ENCODE results near the gene BMPR1A.

The BMPR1A gene

DNA sequence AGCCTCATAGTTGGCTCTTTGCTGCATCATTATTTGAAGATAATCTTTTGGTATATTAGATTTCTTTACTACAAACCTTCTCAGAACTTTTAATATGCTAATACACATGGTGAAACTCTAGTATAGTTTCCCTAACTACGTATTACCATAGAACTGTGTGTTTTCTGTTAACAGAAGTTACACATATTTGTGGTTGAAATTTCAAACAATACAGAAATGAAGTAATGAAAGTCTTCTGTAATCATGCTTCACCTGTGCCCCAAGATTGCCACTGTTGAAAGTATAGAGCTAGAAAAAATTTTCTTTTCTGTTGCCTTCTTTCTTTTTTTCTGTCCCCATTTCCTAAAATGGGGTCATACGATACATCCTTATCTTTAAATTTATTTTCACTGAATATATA is 9.1 kb downstream of the BMPR1A start:
- no peak for DNase-seq (ENCODE audit: low read depth)

DNA sequence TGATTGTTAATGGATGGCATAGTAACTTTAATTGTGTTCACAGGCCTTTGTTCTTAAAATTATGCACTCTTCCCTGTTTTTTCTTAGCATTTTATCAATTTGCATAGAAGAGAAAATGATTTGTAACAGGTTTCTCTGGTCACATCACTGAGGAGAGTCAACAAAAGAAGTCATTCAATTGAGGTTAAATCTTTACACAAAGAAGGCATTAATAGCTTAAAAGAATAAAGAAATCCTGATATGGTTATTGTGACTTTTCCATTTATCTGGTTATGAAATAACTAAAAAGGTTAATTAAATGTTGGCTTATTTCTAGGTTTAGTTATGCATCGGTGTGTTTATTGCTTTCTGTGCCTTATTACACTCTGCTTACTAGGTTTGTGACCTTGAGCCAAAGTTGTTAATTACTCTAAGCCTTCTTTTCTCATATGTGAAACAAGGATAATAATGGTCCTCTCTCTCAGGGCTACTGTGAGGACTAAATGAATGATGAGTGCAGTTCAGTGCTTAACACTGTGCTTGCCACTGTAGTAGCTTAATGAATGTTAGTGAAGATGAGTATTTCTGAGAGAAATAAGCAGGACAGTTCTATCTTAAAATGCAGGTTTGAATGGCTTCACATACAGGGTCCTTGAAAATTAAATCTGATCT is 12.1 kb downstream of the BMPR1A start:
- DNase-seq (ENCODE audit: low read depth) = no peak

DNA sequence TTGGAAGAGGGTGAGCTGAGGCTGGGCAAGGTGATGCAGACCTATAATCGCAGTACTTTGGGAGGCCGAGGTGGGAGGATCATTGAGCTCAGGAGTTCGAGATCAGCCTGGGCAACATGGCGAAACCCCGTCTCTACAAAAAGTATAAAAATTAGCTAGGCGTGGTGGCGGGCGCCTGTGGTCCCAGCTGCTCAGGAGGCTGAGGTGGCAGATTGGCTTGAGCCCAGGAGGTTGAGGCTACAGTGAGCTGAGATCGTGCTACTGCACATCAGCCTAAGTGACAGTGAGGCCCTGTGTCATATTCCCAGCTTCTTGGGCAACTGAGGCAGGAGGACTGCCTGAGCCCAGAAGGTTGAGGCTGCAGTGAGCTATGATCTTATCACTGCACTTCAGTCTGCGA is 13.6 kb downstream of the BMPR1A start:
- DNase-seq (ENCODE audit: low read depth) = no peak

DNA sequence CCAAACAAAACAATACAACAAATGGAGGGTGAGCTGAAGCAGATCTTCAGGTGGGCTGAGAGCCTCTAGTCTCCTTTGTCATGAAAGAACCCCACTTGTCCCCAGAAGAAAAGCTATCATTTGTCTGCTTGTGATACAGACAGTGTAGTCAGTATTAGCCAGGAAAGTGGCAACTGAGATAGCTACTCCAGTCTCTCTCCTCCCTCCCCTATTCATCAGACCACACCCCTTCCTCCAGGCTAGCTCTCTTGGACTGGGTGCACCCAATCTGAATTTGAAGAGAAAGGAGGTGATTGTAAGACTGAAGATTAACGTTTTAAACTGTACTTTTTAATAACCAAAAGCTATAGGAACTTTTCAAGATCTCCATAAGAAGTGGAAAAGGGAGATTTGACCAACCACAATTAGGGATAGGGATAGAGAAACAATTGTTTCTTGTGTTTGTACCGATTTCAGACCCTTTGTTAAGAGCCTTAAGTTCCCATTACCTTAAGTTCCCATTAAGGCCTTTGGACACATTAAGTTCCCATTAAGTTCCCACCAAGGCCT is 14.1 kb downstream of the BMPR1A start:
- DNase-seq (ENCODE audit: low read depth) = no peak

DNA sequence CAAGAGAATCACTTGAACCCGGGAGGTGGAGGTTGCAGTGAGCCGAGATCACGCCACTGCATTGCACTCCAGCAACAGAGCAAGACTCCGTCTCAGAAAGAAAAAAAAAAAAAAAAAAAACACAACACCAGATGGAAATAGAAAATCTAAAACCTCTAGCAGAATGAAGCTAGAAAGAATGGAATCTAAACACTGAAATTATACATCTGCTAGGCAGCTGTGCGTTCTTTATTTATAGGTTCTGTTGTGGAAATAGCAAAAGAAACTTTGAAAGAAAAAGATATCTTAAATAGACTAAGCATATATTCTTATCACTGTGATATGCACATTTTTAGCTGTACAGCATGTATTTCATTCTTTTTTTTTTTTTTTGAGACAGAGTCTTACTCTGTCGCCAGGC is 17.1 kb downstream of the BMPR1A start:
- DNase-seq (ENCODE audit: low read depth) = no peak

DNA sequence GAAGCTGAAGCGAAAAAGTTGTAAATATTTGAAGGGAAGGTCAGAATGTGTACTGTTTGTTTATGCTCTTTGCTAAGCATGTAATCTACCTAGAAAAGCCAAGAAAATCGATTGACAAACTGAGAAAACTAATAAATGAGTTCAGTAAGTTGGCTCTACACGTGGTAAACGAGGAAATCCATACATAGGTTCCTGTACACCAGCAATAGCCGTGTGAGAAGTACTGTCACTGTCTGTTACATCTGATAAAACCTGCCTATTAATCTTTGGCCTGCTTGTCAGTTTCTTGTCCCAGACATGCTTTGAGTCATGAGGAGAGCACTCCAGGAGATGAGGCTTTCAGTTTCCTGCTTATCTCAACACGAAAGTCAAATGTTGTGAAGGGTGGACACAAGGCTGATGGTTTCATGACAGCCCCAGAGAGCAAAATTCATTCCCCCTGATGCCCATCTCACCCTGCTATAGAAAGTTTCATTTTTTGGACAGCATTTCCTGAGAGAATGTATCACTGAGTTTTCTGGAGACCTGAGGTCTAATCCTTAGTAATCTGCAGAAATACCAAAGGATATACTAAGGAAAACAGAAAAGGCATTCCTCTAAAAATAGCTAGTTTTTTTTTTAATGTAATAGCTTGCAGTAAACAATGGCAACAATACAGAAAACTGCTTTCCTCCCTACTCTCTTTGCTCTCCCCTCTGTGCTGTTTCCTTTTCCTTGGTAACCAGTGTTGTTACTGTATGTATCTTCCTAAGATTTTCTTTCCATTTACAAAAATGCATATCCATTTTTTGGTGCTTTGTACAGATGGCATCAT is 18.8 kb downstream of the BMPR1A start:
- no peak for DNase-seq (ENCODE audit: low read depth)

DNA sequence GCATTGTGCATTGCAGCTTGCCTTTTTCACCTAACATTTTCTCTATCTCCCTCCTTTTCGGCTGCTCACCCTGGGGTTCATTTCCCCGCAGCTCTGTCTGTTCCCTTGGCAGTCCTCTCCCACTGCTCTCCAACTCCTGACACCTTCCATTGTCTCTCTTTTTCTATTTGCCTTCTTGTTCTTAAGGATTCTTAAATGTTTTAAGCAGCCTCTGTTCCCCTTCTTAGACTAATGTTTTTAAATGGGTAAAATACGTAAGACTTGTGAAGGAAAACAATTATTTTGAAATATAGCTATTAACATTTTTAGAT is 19.4 kb downstream of the BMPR1A start:
- no peak for DNase-seq (ENCODE audit: low read depth)

DNA sequence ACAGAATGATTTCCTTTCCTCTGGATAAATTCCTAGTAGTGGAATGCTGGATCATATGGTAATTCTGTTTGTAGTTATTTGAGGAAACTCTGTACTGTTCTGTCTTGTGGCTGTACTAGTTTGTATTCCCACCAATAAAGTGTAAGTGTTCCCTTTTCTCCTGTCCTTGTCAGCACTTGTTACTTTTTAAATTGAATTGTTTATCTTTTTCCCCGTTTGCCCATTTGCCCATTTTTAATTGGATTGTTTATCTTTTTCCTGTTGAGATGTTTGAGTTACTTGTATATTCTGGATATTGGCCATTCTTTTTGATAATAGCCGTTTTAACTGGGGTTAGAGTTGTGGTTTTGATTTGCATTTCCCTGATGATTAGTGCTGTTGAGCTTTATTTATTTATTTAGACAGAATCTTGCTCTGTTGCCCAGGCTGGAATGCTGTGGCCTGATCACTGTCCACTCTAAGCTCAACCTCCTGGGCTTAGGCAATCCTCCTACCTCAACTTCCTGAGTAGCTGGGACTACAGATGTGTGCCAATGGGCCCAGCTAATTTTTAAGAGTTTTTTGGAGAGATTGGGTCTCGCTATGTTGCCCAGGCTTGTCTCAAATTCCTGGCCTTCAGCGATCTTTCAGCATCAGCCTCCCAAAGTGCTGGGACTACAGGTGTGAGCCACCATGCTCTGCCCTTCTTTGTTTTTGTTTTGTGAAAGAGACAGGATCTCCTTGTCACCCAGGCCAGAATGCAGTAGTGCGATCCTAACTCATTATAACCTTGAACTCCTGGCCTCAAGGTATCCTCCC is 23.0 kb downstream of the BMPR1A start:
- DNase-seq (ENCODE audit: low read depth) = no peak

DNA sequence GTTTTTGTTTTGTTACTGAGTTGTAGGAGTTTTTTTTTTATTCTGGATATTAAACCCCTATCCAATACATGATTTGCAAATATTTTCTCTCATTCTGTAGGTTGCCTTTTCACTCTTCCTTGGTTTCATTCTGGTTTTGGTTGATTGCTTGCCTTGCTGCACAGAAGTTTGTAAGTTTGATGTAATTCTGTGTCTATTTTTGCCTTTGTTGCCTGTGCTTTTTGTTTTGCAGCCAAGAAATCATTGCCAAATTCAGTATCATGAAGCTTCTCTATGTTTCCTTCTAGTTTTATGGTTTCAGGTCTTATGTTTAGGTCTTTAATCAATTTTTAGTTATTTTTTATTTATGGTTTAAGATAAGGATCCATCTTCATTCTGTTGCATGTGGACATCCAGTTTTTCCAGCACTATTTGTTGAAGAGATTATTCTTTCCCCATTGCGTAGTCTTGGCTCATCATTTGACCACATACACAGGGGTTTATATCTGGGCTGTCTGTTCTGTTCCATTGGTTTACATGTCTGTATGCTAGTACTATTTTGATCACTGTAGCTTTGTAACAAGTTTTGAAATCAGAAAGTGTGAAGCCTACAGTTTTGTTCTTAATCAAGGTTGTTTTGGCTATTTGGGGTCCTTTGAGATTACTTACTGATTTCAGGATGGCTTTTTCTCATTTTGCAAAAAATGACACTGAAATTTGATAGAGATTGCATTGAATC is 26.4 kb downstream of the BMPR1A start:
- no peak for DNase-seq (ENCODE audit: low read depth)

DNA sequence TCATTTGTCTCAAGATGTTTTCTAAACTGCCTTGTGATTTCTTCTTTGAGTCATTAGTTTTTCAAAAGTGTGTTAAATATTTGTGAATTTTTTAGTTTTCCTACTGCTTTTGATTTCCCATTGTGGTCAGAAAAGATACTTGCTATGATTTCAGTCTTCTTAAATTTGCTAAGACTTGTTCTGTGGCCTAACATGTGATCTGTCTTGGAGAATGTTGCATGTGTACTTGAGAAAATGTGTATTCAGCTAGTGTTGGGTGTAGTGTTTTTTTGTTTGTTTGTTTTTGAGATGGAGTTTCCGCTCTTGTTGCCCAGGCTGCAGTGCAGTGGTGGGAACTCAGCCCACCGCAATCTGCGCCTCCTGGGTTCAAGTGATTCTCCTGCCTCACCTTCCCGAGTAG is 28.6 kb downstream of the BMPR1A start:
- DNase-seq (ENCODE audit: low read depth) = no peak

DNA sequence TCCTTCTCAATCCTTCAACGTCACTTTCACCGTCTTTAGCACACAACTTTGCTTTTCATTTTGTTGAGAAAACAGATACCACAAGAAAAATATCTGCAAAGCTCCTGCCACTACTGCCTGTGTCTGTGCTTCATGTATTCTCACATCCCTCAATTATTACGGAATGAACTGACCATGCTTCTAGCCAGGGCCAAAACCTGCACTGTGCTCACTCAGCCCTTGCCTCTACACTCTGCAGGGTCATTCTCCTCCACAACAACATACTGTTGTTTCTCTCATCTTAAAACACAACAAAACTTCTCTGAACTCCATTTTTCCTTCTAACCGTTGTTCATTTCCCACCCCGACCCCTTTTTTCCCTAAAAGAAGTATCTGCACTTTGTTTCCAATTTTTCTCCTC is 29.5 kb downstream of the BMPR1A start:
- no peak for DNase-seq (ENCODE audit: low read depth)

DNA sequence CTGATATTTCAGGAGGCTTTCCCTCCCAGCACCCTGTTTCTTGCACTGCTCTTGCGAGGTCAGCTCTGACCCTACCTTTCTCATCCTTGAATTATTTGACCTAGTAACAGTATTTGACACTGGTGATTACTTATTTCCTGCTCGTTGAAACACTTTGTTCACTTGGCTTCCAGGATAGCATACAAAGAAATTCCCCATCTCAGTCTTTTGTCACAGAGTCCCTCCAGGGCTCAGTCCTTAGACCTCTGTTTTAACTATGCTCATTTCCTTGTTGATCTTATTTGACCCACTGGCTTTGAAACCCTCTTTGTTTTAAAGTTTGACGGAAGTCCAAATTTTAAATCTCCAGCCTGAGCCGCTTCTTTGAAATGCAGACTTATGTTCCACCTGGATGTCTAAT is 29.9 kb downstream of the BMPR1A start:
- no peak for DNase-seq (ENCODE audit: low read depth)

DNA sequence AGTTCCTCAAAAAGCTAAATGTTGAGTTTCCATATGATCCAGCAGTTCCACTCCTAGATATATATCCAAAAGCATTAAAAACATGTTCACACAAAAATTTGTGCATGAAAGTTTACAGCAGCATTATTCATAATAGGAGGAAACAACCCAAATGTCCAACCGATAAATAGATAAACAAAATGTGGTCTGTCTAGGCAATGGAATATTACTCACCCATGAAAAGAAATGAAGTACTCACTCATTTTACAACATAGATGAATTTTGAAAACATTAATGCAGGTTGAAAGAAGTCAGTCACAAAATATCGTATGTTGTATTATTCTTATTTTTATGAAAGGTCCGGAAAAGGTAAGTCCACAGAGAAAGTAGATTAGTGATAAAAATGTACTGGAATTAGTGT is 34.0 kb downstream of the BMPR1A start:
- no peak for DNase-seq (ENCODE audit: low read depth)

DNA sequence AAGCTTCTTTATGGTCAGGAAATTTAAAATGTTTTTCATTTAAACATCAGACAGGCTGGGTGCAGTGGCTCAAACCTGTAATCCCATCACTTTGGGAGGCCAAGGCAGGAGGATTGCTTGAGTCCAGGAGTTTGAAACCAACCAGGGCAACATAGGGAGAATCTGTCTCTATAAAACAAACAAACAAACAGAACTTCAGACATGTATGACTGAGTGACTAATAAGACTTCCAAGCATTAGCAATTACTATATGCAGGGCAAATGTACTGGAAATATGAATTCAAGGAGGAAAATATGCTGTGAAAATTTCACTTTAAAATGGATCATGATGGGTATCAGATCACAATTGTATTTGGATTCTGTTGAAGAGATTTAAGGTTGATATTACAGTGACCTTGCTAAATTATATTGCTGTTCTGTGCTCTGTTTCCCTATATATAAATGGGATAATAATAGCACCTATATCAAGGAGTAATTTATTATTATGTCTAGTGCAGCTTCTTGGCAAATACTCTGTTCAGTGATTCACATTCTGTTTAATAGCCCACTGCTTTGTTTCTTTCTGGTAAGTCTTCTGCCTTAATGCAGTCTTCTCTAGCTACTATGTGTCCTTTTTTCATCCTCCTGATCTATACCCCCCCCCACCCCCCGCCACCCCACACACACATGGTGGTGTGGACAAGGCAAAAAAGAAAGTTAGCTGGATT is 36.2 kb downstream of the BMPR1A start:
- no peak for DNase-seq (ENCODE audit: low read depth)

DNA sequence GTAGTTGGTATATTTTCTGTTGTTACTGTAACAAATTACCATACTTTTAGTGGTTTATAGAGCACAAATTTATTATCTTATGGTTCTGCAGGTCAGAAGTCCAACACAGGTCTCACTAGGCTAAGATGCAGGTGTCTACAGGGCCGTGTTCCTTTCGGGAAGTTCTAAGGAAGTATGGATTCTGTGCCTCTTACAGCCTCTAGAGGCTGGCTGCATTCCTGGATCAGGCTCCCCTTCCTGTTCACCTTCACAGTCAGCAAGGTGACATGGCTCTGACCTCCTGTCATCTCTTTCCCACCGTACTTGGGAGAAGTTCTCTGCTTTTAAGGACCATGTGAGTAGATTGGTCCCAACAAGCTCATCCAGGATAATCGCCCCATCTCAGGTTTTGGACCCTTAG is 37.3 kb downstream of the BMPR1A start:
- DNase-seq (ENCODE audit: low read depth) = no peak

DNA sequence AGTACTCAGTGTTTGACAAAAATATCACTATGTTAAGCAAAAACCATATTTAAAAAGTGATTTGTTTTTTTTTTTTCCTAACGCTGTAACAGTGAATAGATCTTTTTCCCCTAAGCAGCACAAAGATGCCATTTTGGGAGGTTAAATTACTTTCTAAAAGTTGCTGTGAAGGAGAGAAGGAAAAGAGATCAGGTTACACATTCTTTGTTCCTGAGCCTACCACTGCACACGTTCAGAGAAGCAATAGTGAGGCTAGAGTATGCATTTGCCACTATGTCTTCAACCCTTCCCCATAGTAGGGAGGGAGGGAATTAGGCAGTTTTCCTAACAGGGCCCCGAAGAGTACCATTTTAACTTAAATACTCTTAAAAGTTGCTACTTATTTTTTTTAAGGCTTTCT is 38.9 kb downstream of the BMPR1A start:
- no peak for DNase-seq (ENCODE audit: low read depth)

DNA sequence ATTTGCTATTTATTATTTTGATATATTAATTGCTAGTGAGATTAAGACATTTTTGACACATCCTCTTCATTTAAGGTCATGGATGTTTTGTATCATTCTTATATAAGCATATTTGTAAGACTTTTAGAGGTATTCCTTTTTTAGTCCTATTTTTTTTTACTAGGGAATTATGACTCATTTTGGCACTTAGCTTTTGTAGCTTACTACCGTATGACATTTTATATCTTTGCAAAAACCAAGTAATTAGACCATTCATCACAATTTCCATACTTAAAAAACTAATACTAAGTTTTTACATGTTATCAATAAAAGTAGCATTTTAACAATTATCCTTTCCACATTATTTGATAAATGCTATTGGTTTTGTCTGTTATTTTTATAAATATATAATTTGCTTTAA is 41.6 kb downstream of the BMPR1A start:
- no peak for DNase-seq (ENCODE audit: low read depth)

DNA sequence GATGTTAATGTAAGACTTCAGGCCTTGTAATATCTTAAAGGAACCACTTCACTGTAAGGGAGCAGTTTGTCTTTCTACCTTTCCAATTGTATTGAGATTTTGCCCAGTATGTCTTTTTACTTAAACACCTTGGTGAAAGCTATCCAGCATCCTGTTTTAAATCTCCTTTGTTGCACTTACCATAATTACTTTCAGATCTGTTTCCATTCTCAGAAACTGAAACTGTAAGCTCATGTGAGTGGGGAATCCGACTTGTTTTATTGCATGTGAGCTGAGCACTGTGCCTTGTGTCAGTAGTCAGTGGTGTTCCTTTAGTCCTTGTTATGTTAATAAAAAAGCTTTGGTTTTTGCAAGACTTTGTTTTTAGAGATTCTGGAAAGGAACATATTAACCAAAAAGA is 42.2 kb downstream of the BMPR1A start:
- DNase-seq (ENCODE audit: low read depth) = no peak

DNA sequence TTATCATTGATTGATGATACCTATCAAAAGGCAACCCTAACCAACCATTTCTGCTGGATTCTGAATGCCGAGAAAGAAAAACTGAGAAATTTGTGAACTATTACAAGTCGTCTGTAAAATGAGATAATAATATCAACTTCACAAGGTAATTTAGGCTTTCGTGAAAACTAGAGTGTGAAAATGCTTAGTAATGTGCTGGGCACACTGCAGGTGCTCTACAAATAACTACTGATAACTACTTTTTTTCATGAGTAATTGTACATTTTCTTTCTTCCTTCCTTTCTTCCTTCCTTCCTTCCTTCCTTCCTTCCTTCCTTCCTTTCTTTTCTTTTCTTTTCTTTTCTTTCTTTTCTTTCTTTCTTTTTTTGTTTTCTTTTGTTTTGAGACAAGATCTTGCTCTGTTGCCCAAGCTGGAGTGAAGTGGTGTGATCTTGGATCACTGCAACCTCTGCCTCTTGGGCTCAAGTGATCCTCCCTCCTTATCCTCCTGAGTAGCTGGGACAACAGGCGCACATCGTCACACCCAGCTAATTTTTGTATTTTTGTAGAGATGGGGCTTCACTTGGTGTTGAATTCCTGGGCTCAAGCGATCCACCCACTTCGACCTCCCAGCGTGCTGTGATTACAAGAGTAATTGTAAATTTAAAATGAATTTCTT is 42.9 kb downstream of the BMPR1A start:
- no peak for DNase-seq (ENCODE audit: low read depth)

DNA sequence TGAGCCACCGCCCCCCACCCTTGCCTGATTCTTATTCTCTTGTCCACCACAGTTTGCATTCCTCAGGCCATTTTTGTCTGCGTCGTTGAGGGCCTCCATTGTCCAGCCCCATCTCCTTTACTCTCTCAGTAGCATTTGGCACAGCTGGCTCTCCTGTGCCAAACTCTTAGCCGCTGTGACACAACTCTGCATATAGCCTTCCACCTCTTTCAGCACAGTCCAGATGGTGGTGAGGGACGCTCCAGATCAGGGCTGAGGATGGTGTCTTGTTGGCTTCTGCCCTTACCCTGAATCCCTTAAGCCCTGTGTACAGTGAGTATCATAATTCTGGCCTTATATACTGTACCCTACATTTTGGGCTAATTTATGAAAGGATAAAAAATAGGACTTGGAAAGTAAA is 45.6 kb downstream of the BMPR1A start:
- no peak for DNase-seq (ENCODE audit: low read depth)

DNA sequence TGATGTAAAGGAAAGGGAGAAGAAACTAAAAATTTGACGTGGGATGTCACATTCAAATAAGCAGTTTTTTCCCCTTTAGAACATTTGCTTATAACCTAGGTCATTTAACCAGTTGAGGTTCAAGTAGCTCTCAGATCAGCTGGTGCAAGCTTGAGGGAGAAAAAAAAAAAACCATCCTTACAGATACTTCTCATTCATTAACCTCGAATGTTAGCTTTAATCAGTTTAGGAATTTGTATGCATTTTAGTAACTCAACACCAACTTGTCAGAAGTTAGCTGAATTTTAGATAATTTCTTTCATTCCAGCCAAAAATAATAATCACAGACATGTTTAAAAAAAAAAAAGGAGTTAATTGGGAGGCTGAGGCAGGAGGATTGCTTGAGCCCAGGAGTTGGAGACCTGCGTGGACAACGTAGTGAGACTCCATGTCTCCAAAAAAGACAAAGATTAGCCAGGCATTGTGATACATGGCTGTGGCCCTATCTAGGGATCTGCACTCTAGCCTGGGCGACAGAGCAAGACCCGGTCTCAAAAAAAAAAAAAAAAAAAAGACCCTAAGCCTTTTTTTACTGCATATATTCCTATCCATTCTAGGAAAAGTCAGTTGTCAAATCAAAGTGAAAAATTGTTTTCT is 46.2 kb downstream of the BMPR1A start:
- no peak for DNase-seq (ENCODE audit: low read depth)
